ENCODE measurements around the gene SLC9C1.

GRCh38 chr3:112117415-112117814, 176.6 kb downstream of the SLC9C1 start:
- TF ChIP-seq CTCF (IDR thresholded peaks at IDR 0.05): no peak
- TF ChIP-seq POLR2A (IDR thresholded peaks at IDR 0.05): no peak
